Activated CD4-positive, alpha-beta T cell treated with anti-CD3 and anti-CD28 coated beads, Interleukin-2, amount 50 U/mL, for 1 hour (primary cell): ENCODE results near the gene LYG1.

Experiments
- DNase-seq: peaks from one replicate; pipeline ENCODE4 v3.0.0-alpha.2; 2020

LYG1 gene

GRCh38 chr2:99261242-99261641, 39.8 kb downstream of the LYG1 start:
- DNase-seq: no peak

DNA sequence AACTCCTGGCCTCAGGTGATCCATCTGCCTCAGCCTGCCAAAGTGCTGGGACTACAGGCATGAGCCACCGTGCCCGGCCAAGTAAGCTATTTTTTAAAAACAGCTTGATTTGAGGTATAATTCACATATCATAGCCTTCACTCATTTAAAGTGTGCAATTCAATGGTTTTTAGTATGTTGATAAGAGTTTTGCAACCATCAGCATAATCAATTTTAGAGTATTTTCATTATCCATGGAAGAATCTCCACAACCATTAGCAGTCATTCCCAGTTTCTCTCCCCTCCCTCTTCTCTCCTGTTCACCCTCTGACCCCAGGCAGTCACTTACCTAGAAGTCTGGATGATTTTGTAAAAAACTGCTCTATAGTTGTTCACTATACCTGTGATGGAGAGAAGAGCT, 40.8 kb downstream of the LYG1 start:
- DNase-seq: no peak

DNA sequence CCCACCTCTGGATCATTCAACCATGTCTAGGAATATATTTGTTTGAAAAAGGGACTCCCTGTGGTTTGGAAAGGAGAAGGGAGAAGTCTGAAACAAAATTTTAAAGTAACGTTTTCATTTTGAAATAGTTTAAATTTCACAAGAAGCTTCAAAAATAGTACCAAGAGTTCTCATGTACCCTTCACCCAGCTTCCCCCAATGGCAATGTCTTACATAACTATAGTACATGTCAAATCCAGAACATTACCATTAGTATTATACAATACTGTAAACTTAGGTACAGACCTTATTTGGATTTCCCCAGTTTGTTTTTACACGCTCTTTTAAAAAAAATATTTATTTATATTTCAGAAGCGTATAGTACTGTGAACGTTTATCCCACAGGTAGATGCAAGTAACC, 41.5 kb downstream of the LYG1 start:
- DNase-seq: no peak

GRCh38 chr2:99256677-99257076, 44.3 kb downstream of the LYG1 start:
- DNase-seq: no peak

GRCh38 chr2:99255491-99256318, 45.3 kb downstream of the LYG1 start, which contains the start of gene LYG2:
LYG2 (minus strand) TSS chr2:99255666; CDS start chr2:99254260, 1,406 bp downstream.
- DNase-seq: no peak

DNA sequence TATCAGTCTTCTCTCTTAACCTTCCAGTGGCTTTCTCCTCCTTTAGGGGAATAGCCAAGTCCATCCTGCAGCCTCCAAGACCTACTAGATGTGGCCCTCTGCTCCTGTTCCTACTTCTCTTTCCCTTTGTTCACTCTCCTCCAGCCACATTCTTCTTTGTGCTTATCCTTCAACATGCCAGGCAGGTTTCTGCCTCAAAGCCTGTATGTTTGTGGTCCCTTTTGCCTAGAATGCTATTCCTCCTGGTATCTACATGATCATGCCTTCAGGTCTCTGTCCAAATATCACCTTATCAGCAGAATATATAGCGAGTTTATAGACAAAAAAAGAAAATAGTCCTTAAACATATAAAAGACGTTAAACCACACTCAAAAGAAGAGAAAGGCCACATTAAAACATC, 51.0 kb downstream of the LYG1 start:
- no peak for DNase-seq

DNA sequence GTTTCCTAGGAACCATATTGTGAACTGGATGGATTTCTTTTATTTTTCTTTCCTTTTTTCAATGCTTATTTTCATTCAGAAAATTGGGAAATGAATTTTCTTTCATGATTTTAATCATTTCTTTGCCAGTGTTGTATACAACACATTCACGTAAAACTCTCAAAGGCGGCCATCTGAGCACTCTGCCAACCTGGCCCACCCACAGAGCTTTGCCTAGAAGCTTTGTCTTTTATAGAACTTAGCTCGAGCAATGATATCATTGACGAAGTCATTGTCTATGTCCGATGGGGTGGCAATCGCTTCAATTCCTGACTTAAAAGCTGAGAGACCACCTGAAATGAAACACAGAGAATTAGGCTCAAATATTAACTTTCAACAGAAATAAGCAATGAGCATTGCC, 58.8 kb downstream of the LYG1 start:
- DNase-seq: no peak

DNA sequence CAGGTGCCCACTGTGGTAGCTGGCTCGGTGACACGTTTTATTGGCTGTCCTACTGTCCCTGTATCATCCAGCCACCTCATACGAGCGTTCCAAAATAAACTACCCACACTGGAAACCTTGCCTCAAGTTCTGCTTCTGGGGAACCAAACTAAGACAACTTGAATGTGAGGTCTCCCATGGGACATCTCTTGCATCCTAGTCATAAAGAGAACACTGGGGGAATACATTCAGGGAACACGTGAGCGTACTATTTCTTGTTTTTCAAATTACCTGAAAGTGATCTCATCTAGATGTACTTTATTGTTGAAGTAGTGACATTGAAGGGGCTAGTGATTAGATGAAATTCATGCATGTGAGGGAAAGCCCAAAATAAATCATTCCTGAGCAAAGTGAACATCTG, 60.6 kb downstream of the LYG1 start:
- no peak for DNase-seq

DNA sequence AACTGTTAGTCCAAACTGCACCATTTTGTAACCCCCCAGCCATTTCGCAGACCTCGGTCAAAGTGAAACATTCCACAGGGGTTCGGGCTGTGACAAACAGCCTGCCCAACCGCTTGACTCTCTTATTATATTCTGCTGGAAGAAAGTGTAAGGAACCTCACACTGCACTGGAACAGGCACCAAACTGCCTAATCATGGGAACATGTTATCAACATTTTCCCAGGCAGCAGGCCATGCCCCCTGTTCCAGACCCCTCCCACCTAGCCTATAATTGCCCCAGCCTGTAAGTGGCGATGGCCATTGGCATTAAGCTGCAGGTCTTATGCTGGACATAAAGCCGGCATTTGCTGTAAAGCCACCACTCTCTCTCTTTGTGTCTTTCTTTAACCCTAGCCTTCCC, 62.4 kb downstream of the LYG1 start:
- DNase-seq: no peak
